Mucosa of gallbladder (tissue), 1 donor: Measurements from ENCODE around the gene RAD23B. TPM values are rescaled to one million over a fixed set of nuclear protein-coding genes. Genes with fewer than 3 reads are reported as not detected.
"Not testable (repeated sequence)": the region's sequence is repeated elsewhere in the genome, so short reads cannot be mapped to it uniquely, and the experiment has no call there.

Experiments used
- DNase-seq: peaks from one replicate; pipeline ENCODE4 v3.0.0-alpha.2; 2020; ENCODE audit warnings: low spot score
- total RNA-seq: library from RNA; stranded (reverse); gene quantifications from one replicate; pipeline ENCODE4 v1.2.1, GENCODE V29; 2021
- donor health status: DM: no; HTN: no; CAD: no.

The RAD23B gene
- 115 TPM for total RNA-seq

DNA sequence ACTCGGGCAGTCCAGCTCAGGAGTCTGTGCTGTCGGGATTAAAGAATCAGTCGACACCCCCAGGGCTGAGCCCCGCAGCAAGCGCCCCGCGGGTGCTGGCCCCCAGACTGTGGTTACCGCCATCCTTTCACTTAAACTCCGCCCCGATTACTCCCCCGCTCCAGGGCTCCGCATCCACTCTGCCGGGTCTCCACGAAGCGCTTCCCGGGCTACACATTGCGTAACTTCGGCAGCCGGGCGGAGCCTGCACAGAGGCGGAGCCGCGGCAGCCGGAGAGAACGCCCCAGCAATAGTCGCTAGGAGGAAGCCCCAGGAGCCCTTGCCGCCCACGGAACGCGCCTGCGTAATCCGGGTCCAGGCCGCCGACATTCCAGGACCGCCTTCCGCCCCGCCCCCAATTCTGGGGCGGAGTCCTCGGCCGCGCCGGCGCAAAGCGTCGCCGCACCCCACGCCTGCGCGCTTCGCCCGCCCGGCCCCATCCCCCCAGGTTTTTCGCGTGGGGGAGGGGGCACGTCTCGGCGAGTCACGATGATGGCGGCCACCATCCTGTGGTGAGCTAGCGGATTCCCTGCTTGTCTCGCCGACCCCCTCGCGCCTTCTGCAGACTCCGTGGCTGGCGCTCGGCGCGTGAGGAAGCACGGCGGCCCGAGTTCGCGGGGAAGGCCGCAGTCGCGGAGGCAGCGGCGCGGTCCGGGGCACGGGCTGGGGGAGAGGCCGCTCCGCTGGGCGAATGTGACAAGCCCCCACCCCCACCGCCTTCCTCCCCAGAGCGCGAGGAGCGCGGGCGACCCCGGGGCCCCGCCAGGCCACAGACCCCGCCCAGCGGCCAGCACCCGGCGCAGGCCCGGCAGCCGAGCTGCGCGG, at the start of gene RAD23B:
Gene RAD23B (plus strand): TSS at position 521 of the 864 bp plus-strand sequence. CDS start 351 bp downstream, outside the sequence.
- DNase-seq, result peak; percentile 99

DNA sequence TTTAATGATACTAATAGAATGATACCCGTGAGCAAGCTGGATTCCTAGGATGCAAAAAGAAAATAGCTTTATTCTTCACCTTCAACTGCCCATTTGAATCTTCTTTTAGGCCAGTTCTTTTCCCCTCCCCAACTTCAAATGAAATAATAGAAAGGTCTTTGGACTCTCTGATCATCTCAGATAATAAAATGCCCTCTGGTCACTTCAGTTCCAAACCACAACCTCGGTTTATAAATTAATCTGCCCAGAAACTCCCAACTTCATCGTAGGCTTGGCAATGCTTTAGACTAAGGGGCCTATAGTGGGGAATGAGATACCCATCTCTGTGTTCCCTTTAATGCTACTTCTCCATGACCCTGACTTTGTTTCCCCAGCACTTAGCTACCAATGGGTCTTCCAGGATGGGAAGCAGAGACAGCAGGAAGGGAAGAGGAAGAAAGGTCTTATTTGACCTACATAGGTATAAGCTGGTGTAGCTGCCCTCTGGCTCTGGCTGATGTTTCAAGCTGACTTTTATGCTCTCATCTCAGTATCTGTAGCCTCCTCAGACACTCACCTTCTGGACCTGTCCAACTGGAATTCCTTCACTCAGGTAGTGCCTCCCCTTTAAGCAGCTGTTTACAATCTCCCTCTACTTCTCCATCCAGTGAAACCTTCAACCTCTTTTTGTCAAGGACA, 47.2 kb upstream of the RAD23B start:
- no peak for DNase-seq

DNA sequence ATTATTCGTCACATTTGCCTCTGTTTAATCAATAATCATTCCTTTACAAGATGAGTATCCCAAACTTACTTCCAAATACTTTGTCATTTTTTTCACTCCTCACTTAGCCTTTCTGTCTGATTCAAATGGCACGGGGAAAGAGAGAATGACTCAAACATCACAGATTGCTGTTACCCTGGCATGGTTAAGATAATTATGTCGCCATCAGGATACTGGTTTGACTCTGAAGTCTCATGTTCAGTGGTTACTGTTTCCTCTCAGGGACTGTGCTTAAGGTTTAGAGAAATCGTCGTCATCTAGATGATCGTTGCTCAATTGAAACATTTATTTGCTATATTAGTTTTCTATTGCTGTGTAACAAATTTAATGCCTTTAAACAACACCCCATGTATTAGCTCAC, 45.2 kb upstream of the RAD23B start:
- no peak for DNase-seq

GRCh38 chr9:107239474-107239873, 43.6 kb upstream of the RAD23B start:
- no peak for DNase-seq

GRCh38 chr9:107240260-107240659, 42.8 kb upstream of the RAD23B start:
- DNase-seq, result no peak

- no peak for DNase-seq
Measured at GRCh38 chr9:107242073-107243030, 40.7 kb upstream of the RAD23B start.

DNA sequence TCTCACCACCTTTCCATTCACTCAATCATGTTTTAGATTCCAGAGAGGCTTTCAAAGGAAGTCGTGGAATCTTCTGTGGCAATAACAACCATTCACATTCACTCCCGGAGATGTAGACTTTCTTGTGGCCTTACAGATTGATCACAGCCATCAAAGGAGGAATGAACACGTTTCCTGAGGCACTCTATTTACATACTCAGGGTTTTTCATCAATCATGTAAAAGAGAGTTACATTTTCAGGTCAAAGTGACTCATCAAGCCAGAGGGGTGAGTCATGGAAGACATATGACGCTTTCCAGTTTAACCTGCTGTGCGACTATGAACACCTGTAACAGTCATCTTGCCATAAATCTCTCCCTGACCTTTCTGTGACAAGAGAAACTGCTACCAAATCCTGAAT, 39.3 kb upstream of the RAD23B start:
- peak; percentile 72 for DNase-seq

DNA sequence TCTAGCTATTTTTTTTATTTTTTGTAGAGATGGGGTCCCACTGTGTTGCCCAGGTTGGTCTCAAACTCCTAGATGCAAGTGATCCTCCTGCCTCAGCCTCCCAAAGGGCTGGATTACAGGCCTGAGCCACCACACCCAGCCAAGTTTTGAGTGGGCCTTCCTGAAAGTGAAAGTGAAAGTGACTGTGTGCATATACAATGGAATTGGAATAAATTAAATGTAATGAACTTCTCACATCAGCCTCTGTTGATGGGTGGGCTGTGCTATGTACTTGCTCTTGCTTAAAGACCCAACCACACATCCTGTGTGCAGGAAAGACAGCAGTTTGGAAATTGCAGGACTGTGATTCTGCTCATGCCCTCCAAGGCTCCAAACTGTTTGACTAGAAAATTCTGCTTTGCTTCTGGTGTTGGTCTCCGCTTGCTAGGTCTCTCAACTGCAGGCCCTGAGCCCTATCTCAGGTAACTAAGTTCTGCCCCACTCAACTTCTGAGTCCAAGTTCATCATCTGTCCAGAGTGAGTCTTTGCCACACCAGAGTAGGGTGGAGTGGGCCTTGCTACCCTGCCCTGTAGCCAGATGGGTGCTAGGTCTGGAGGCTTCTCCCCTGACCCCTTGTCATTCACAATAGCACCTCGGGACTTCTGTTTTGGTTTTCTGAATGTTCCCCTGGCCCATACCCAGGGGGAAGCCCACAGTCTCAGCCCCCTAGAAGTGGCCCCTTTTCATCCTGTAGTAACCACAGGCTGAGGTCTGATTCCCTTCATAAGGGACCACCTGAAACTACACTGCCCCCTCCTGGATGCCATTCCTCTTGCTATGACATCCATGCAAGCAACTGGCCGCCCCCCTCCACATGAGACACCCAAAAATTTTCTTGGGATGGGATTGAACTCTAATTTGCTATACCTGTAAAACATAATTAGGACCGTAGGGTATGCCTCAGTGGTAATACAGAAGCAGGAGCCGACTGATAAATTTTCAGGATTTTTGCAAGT, 36.5 kb upstream of the RAD23B start:
- DNase-seq, result no peak

DNA sequence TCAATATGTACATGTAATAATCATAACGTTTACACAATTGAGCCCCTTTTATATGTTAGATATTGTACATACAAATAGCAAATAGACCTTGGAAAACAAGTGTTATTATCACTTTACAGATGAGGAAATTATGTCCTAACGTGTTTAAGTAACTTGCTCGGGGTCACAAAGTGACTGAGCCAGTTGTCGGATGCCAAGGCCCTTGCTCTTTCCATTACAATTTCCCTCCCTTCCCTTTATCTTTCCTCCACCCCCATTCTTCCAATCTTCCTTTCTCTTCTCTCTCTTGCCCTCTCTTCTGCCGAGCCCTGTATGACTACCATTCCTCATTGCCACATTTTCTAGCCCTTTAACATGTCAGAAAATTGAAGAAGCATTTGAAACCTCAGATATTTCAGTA, 34.4 kb upstream of the RAD23B start:
- no peak for DNase-seq

DNA sequence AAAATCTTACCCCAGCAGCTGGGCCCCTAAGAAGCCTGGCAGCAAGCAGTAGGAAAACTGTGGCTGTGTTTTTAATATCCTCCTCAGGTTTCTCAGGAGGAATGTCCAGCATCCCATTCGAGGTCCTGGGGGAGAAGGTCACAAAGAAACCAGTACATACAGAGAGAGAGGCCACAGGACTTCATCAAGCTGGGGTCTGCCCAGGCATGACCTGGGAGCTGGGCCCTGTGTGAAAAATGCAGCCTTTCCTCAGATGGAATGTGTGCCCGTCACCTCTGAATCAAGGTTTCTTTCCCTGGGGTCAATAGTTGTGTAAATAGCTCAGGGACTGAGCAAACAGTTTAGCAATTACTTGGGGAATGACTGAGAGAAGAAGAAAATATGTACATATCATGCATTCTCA, 33.9 kb upstream of the RAD23B start:
- no peak for DNase-seq

GRCh38 chr9:107249665-107250285, 33.3 kb upstream of the RAD23B start:
- DNase-seq, result no peak

DNA sequence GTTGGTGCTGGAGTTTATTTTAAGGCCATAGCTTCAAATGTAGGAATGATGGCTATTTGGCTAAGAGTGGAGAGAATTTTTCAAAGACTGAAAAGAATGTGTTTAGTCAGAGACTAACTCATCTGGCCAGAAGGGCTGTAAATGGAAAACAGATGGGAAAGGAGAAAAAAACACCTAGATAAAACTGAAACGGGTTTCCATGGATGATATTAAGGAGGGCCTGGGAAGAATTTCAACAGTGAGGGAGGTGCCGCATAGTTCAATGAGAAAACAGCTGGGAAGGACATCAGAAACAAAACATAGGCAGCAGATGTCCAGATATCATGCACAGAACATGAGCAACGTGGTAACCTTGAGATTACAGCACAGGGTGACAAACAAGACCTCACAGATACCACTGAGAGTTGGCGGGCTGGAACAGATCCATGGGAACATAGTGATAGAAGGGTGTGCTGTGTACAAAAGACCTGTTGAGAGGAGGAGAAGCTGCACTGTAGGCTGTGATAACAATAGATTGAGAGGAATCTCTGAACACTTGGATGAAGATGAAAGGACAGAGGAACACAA, 31.2 kb upstream of the RAD23B start:
- DNase-seq, result peak; percentile 14

DNA sequence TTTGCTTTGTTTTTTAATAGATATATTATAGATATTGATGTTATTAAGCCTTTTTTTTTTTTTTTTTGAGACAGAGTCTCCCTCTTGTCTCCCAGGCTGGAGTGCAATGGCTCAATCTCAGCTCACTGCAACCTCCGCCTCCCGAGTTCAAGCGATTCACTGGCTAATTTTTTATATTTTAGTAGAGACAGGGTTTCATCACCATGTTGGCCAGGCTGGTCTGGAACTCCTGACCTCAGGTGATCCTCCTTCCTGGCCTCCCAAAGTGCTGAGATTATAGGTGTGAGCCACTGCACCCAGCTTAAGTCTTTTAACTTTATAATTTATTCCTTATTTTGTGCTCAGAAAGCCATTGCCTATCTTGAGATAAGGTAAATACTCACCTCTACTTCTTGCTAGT, 24.2 kb upstream of the RAD23B start:
- DNase-seq, result no peak

- DNase-seq, result not testable (repeated sequence)
Measured at GRCh38 chr9:107259751-107260313, 23.2 kb upstream of the RAD23B start.

DNA sequence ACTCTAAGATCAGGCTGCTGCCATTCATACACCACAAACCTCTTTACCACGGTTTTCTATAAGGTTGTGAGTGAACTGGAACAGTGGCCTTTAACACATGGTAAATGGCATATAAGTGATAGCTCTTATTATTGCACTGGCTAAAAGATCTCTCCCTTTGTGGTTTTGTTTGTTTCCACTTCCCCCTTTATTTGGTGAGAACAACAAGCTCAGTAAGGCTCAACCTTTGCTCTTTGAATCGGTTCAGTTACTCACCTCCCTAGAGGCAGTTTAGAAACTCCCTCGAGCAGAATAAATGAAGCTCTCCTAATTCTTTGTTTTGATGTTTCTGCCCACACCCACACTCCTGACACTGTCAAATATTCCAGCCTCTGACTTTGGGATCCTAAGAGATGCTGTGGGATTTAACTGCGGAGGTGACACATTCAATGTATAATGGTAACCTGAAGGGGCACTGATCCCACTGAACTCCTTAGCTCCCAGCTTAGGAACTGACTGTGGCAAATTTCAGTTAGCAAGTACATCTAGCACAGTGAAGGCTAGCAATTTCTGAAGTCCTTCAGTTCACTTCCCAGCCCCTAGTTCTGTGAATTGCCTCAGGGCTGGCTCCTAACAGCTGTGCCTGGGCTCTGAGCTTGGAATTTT, 22.5 kb upstream of the RAD23B start:
- DNase-seq, result no peak

GRCh38 chr9:107261106-107261505, 22.0 kb upstream of the RAD23B start:
- DNase-seq, result no peak

- no peak for DNase-seq
Measured at GRCh38 chr9:107263289-107263688, 19.8 kb upstream of the RAD23B start.

DNA sequence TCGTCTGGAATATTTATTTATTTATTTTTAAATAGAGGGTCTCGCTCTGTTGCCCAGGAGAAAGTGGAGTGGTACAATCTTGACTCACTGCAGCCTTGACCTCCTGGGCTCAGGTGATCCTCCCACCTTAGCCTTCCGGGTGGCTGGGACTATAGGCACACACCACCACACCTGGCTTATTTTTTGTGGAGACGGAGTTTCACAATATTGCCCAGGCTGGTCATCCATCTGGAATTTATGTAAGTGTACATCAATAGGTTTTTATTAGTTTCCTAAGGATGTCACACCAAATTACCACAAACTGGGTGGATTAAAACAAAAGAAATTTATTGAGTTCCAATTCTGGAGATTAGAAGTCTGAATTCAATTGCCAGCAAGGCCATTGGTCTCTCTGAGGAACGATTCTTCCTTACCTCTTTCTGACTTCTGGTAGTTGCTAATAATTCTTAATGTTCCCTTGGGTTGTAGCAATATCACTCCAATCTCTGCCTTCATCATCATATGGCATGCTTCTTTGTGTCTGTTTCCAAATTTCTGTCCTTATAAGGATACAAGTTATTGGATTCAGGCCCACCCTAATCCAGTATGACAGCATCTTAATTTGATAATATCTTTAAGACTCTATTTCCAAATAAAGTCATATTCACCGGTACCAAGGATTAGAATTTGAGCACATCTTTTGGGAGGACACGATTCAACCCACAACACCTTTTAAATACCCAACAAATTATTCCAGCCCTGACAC, 16.3 kb upstream of the RAD23B start:
- DNase-seq, result no peak
